MCF 10A (cell line): ENCODE results near the gene TLCD4. TPM values are rescaled to one million over a fixed set of nuclear protein-coding genes. Genes with fewer than 3 reads are reported as not detected.
"Not testable (repeated sequence)": the region's sequence is repeated elsewhere in the genome, so short reads cannot be mapped to it uniquely, and the experiment has no call there.

ENCODE experiments used
- BruUV-seq: library from RNA; stranded (reverse); fragments of 400-500 nt; replicated peaks from 2 replicates; lab custom pipeline; 2021; lab: Mats Ljungman, UMichigan
- CTCF ChIA-PET: fragments of 300-600 bp; sonication (Branson Sonifier 250); formaldehyde crosslinking; extraction: SDS; loops from one replicate; lab custom pipeline; 2021; ENCODE audit warnings: antibody characterized with exemption, inconsistent platforms; lab: Yijun Ruan, JAX
- POLR2A ChIA-PET: fragments of 300-600, 350-650 bp; sonication (Branson Sonifier 250); formaldehyde crosslinking; extraction: SDS; loops from one replicate; lab custom pipeline; 2020; ENCODE audit warnings: antibody characterized with exemption, inconsistent platforms; lab: Yijun Ruan, JAX
- DNase-seq: peaks from one replicate; pipeline ENCODE4 v3.0.0-alpha.2; 2018; ENCODE audit not compliant: unreplicated experiment
- H3K27ac Mint-ChIP-seq: one replicate; pipeline ENCODE4 v1.8.0; 2022; ENCODE audit warnings: mild to moderate bottlenecking, low read depth, mixed read lengths; ENCODE audit not compliant: unreplicated experiment
- H3K27me3 Mint-ChIP-seq: one replicate; pipeline ENCODE4 v1.8.0; 2022; ENCODE audit warnings: mixed read lengths; ENCODE audit not compliant: insufficient read depth, unreplicated experiment
- H3K36me3 Mint-ChIP-seq: one replicate; pipeline ENCODE4 v1.8.0; 2022; ENCODE audit warnings: mild to moderate bottlenecking, moderate library complexity, mixed read lengths; ENCODE audit not compliant: insufficient read depth, unreplicated experiment
- H3K4me1 Mint-ChIP-seq: one replicate; pipeline ENCODE4 v1.8.0; 2022; ENCODE audit warnings: mixed read lengths; ENCODE audit not compliant: insufficient read depth, unreplicated experiment
- H3K4me3 Mint-ChIP-seq: one replicate; pipeline ENCODE4 v1.8.0; 2022; ENCODE audit warnings: mild to moderate bottlenecking, moderate library complexity, mixed read lengths; ENCODE audit not compliant: unreplicated experiment
- H3K9me3 Mint-ChIP-seq: one replicate; pipeline ENCODE4 v1.8.0; 2022; ENCODE audit warnings: mixed read lengths; ENCODE audit not compliant: unreplicated experiment
- intact Hi-C: fragments of 100-400 bp; cut with micrococcal nuclease; formaldehyde crosslinking; loops from 2 replicates; pipeline ENCODE4 v1.14.1; 2022
- total RNA-seq: library from RNA; stranded (reverse); gene quantifications from 2 replicates; pipeline ENCODE4 v1.2.3, GENCODE V29; 2022
- TF ChIP-seq, protein P1 (sequence below): fragments of 200-600 bp; IDR thresholded peaks from one replicate; pipeline ENCODE4 v1.8.0; 2022; ENCODE audit warnings: antibody characterized with exemption, mild to moderate bottlenecking; ENCODE audit not compliant: unreplicated experiment

The TLCD4 gene
- total RNA-seq, 1 experiment from 2014 or later, result 1.9 TPM

DNA sequence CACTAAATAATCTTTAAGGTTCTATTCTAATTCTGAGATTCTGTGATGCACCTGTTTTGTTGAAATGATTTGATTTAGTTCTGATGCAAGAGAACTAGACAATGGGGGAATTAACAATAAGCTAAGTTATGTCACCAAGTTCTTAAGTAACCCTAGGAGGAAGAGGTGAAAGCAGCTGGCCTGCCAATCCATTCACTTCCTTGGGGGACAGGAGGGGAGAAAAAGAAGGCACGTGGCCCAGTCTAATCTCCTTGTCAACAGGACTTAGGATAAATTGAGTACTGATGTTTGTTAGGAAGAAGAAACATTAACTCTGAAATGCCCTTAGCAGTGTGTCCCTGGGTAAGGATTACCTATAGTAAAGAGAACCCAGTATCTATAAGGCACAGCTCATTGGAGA, 36.9 kb downstream of the TLCD4 start:
- no peak overlapping the region for H3K27ac Mint-ChIP-seq
- no peaks in the 10 kb centered on the region for H3K36me3 Mint-ChIP-seq
- no peak overlapping the region for H3K4me3 Mint-ChIP-seq
- DNase-seq, result no peak
- no peaks in the 10 kb centered on the region for H3K4me1 Mint-ChIP-seq
- no TSS peak for BruUV-seq
- TF ChIP-seq, protein P1, sequence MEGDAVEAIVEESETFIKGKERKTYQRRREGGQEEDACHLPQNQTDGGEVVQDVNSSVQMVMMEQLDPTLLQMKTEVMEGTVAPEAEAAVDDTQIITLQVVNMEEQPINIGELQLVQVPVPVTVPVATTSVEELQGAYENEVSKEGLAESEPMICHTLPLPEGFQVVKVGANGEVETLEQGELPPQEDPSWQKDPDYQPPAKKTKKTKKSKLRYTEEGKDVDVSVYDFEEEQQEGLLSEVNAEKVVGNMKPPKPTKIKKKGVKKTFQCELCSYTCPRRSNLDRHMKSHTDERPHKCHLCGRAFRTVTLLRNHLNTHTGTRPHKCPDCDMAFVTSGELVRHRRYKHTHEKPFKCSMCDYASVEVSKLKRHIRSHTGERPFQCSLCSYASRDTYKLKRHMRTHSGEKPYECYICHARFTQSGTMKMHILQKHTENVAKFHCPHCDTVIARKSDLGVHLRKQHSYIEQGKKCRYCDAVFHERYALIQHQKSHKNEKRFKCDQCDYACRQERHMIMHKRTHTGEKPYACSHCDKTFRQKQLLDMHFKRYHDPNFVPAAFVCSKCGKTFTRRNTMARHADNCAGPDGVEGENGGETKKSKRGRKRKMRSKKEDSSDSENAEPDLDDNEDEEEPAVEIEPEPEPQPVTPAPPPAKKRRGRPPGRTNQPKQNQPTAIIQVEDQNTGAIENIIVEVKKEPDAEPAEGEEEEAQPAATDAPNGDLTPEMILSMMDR, result no peak
- POLR2A ChIA-PET, result interaction anchor here (0.7 to 1.4 kb wide), 3 partner anchors 10 to 20 kb away, joined by 3 read pairs; no protein-coding TSS in a partner anchor
- CTCF ChIA-PET, result interaction anchor here (0.6 to 0.7 kb wide), 4 partner anchors 81 to 870 kb away, joined by 3 read pairs; no protein-coding TSS in a partner anchor
- intact Hi-C loops, result no loop called here
- no peaks in the 10 kb centered on the region for H3K9me3 Mint-ChIP-seq
- H3K27me3 Mint-ChIP-seq, result no peaks in the 10 kb centered on the region

DNA sequence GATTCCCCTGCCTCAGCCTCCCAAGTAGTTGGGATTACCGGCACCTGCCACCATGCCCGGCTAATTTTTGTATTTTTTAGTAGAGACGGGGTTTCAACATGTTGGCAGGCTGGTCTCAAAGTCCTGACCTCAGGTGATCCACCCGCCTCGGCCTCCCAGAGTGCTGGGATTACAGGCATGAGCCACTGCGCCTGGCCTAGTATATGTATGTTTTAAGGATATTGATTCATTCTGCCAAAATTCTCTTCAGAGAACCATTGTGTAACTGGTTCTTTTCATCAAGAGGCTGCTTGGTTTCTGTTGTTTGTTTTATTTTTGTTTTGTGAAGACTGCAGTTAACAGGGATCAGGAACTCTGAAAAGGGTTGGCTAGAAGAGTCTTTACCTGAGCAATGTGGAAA, 48.4 kb downstream of the TLCD4 start:
- Mint-ChIP-seq H3K4me1 (peaks cover 18% of the 10 kb centered on the region), H3K9me3 (peaks cover 15% of the 10 kb centered on the region), H3K27ac (peak overlapping the region; percentile 10)
- CTCF ChIA-PET, result interaction anchor here (0.8 kb wide), 1 partner anchor 68 kb away, joined by 4 read pairs; the partner anchor contains the start of gene RWDD3
- POLR2A ChIA-PET, result interaction anchor here (0.7 to 1.2 kb wide), 2 partner anchors 11 to 32 kb away, joined by 3 read pairs; no protein-coding TSS in a partner anchor
- H3K4me3 Mint-ChIP-seq, H3K36me3 Mint-ChIP-seq, intact Hi-C loops, DNase-seq, H3K27me3 Mint-ChIP-seq, BruUV-seq: not testable (repeated sequence)

Other genes starting within 250 kb of the TLCD4 start
- gene CNN3, start 190.2 kb upstream of the TLCD4 start, total RNA-seq, result 44.5 and 48.2 TPM in 2 replicates
- 13.0 and 15.5 TPM in 2 replicates for gene ALG14, start 44.4 kb upstream of the TLCD4 start, total RNA-seq
- 10.3 and 14.7 TPM in 2 replicates for gene RWDD3, start 116.9 kb downstream of the TLCD4 start, total RNA-seq